GM12874 (cell line): ENCODE data around the gene LAMB2.
A peak's percentile ranks its signal among the peaks of the same experiment; 100 is the strongest.

Experiments
- CTCF ChIP-seq: IDR thresholded peaks from 2 replicates; pipeline ENCODE4 v1.5.1; 2011; ENCODE audit warnings: low read depth, mild to moderate bottlenecking, control low read depth, low read length, moderate library complexity; ENCODE audit not compliant: insufficient read depth

Gene LAMB2

GRCh38 chr3:49158792-49159191 lies 25.9 kb upstream of the LAMB2 start:
- TF ChIP-seq CTCF = no peak

- TF ChIP-seq CTCF = peak; percentile 57
These were observed 25.4 kb upstream of the LAMB2 start for GRCh38 chr3:49158103-49158709.

- TF ChIP-seq CTCF = no peak
These were observed 24.4 kb upstream of the LAMB2 start for GRCh38 chr3:49157289-49157688.

GRCh38 chr3:49153349-49153912 lies 20.6 kb upstream of the LAMB2 start:
- TF ChIP-seq CTCF = no peak

- no peak for TF ChIP-seq CTCF
These were observed 18.8 kb upstream of the LAMB2 start for GRCh38 chr3:49151610-49152009.

GRCh38 chr3:49148159-49148558 lies 15.3 kb upstream of the LAMB2 start:
- TF ChIP-seq CTCF = no peak

GRCh38 chr3:49140080-49140479 lies 7.2 kb upstream of the LAMB2 start:
- TF ChIP-seq CTCF = no peak

- TF ChIP-seq CTCF = no peak
These were observed 2.6 kb upstream of the LAMB2 start for GRCh38 chr3:49135499-49135898.
